Peyer's patch (tissue), 4 donors: ENCODE results near the gene PTCRA.

Experiments used
- POLR2A ChIP-seq, 2 donors: fragments of 450-650 bp; IDR thresholded peaks; one replicate each; pipeline ENCODE4 v1.5.1; 2017; ENCODE audit warnings: antibody characterized with exemption in 2 of 2, mild to moderate bottlenecking in 2 of 2, moderate library complexity in 2 of 2
- TF ChIP-seq, protein P1 (sequence below), 6 experiments: fragments of 450-650 bp in 4 of 6; fragments of 200-600 bp in 2 of 6; sonication (generic) in 1 of 6; IDR thresholded peaks; one replicate each; pipeline ENCODE4 v1.5.1; 2017 to 2019; ENCODE audit warnings: antibody characterized with exemption in 6 of 6, mild to moderate bottlenecking in 3 of 6, moderate library complexity in 1 of 6

DNA sequence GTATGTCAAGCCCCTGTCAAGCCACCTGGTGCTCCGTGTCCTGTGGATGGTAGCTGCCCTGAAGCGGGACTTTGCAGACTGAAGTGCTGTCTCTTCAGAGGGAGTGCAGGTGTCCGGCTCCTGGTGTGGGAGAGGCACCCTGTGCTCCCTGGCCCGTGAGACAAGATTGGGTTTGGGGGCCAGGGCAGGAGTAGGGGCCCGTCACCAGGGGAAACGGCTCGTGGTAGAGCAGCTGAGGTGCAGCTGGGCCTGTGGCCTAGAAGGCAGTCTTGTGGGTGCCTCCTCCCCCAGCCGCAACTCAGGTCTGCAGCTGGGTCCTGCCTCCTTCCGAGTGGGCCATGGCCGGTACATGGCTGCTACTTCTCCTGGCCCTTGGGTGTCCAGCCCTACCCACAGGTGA is at the start of gene PTCRA:
- no peak for TF ChIP-seq POLR2A (IDR thresholded peaks at IDR 0.05)
- TF ChIP-seq, protein P1, sequence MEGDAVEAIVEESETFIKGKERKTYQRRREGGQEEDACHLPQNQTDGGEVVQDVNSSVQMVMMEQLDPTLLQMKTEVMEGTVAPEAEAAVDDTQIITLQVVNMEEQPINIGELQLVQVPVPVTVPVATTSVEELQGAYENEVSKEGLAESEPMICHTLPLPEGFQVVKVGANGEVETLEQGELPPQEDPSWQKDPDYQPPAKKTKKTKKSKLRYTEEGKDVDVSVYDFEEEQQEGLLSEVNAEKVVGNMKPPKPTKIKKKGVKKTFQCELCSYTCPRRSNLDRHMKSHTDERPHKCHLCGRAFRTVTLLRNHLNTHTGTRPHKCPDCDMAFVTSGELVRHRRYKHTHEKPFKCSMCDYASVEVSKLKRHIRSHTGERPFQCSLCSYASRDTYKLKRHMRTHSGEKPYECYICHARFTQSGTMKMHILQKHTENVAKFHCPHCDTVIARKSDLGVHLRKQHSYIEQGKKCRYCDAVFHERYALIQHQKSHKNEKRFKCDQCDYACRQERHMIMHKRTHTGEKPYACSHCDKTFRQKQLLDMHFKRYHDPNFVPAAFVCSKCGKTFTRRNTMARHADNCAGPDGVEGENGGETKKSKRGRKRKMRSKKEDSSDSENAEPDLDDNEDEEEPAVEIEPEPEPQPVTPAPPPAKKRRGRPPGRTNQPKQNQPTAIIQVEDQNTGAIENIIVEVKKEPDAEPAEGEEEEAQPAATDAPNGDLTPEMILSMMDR (IDR thresholded peaks at IDR 0.05), result no peak
